ENCODE data around the gene SCEL.

Gene SCEL

DNA sequence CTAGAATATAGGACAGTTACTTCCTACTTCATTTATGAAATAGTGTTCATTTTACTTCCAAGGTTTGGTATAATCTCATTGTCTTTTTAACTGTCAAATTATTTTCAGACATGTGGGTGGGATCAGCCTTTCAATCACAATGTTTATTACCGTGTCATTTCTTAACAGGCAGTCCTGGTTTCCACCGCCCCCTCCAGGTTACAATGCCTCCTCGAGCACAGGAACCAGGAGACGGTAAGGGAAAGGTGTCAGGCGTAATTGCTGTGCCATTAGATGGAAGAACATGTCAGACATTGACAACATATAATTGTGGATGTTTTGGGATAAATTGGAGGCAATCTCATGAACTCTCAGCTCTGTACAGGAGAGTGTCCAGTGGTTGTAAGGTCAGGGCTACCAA lies 36.5 kb downstream of the SCEL start:
- no peak overlapping the region for H3K4me3 Mint-ChIP-seq
- DNase-seq (ENCODE audit: low spot score in 2 of 2) (no peak), ATAC-seq (no peak)
- no peaks in the 10 kb centered on the region for H3K9me3 Mint-ChIP-seq
- no peaks in the 10 kb centered on the region for H3K36me3 Mint-ChIP-seq
- no peaks in the 10 kb centered on the region for H3K4me1 Mint-ChIP-seq
- H3K27ac Mint-ChIP-seq, result no peak overlapping the region

DNA sequence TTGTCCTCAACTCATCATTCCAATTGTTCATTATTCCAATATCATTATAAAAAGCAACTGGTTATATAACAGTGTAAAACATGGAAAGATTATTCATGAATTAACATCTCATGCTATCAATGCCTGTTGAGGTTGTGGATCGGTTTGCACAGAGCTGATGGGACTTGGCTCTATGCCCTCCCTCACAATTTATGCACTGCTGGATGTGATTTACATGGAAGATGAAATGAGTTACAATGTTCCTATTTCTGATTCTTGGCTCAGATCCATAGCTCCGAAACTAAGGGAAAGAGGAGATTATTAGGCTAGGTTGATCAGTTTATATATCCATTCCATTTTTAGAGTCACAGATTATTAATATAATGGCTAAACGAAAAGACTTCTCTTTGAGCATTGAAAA lies 38.6 kb downstream of the SCEL start:
- no peak for ATAC-seq
- Mint-ChIP-seq H3K27ac (no peak overlapping the region), H3K4me1 (no peaks in the 10 kb centered on the region)

DNA sequence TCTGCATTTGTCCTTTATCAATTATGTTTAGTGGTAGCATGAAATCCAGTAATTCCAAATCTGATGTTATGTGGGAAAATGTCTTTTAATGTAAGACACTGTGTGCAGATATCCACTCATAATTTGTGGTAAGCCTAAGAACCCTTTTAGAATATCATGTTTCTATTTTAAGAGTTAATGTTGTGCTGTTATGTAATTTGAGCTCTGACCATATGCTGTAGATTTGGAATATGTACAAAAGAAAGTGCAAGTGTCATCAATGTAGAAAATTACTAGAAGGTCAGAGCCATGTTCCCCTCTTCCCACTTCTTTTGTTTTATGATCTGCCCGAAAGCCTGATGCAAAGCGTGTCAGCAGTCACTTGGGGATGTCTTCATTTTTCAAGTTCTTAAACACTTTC lies 44.5 kb downstream of the SCEL start:
- no peak overlapping the region for H3K27ac Mint-ChIP-seq
- no peaks in the 10 kb centered on the region for H3K9me3 Mint-ChIP-seq
- no peaks in the 10 kb centered on the region for H3K4me1 Mint-ChIP-seq

More for the DNA sequence above, 38.6 kb downstream of the SCEL start:
- DNase-seq (ENCODE audit: low spot score in 2 of 2), result no peak
- Mint-ChIP-seq H3K4me3 (no peak overlapping the region), H3K9me3 (no peaks in the 10 kb centered on the region), H3K36me3 (no peaks in the 10 kb centered on the region)

DNA sequence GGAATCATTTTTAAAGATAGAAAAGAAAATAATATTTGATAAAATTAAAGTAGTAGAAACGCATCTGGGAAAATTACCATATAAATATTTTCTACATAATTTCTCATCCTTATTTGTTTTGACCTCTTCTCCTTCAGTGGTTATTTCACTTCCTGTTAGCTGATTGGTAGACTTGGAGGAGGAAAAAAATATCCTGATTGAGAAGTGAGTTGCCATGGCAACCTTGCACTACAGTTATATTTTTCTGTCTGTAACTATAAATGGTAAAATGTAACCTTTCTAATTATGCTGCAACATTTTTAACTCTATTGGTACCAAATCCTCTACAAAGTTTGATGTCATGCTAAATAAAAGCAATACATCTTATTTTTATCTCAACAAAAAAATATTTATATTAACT lies 45.2 kb downstream of the SCEL start:
- no peak overlapping the region for H3K27ac Mint-ChIP-seq
- ATAC-seq (no peak), DNase-seq (ENCODE audit: low spot score in 2 of 2) (no peak)
- no peaks in the 10 kb centered on the region for H3K36me3 Mint-ChIP-seq
- H3K4me3 Mint-ChIP-seq, result no peak overlapping the region
- H3K9me3 Mint-ChIP-seq, result no peaks in the 10 kb centered on the region
- H3K4me1 Mint-ChIP-seq, result no peaks in the 10 kb centered on the region

More for the DNA sequence above, 44.5 kb downstream of the SCEL start:
- DNase-seq (ENCODE audit: low spot score in 2 of 2) (no peak), ATAC-seq (no peak)
- Mint-ChIP-seq H3K4me3 (no peak overlapping the region), H3K36me3 (no peaks in the 10 kb centered on the region)

DNA sequence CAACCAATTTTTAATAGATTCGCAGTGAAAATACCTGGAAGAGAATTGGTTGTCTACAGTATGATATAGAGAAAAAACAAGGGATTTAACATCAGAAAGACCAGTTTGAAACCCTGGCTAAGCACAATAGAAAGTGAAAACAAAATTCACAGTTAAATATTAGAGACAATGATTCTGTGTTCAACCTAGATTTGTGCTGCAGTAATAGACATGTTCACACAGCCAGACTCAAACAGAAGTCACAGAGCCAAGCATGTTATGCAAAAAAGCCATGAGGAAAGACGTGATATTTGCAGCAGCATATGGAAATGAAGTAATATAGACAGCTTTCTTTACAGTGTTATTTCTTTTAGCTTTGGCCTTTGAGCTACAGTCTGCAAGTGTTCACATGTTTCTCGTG lies 48.1 kb downstream of the SCEL start:
- no peaks in the 10 kb centered on the region for H3K36me3 Mint-ChIP-seq
- no peaks in the 10 kb centered on the region for H3K4me1 Mint-ChIP-seq
- H3K9me3 Mint-ChIP-seq, result no peaks in the 10 kb centered on the region
- no peak overlapping the region for H3K27ac Mint-ChIP-seq
- no peak overlapping the region for H3K4me3 Mint-ChIP-seq
- DNase-seq (ENCODE audit: low spot score in 2 of 2) (no peak), ATAC-seq (no peak)

DNA sequence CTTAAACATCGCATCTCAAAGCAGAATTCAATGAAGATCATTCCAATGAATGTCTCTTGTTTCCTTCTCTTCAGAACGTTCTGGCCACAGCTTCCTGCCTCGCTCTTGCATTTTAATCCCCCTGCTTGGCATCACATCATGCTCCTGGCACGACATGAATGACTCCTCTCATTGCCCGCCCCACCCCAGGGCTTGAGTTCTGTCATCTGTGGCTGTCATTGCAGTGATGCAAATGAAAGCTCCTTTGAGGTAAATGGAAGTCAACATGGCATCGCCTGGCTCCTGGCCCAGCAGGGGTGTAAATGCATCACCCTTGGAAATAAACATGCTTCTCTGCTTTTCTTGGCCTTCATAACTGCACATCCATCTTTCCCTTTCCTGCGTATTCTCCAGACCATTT lies 48.6 kb downstream of the SCEL start:
- ATAC-seq, result no peak
- Mint-ChIP-seq H3K36me3 (no peaks in the 10 kb centered on the region), H3K27ac (no peak overlapping the region)

DNA sequence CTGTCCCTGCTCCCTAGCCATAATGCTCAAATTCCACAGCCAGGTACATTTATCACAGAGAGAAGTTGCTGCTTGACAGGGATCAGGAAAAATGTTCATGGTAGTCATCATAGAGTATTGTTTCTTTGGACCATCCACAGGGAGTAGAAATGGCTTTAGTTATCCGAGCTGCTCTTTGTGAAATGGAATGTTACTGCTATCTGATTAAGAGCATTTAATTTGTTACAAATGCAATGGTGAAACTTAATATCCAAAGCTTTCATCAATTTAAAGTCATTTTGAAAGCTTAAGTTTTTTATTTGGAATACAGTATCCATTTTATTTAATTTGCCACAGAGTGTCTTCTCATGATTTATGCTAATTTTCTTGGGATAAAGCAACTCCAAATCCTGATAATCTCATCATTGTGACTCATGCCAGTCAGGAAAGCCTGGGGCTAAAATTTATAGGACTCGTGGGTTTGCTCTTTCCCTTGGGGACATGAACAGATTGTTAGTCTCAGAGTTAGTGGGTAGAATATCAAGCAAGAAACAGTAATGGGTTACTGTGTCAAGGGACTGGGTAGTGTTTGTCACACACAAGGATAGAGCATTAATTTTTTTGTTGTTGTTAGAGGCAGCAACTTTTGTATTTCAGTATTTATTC lies 59.8 kb downstream of the SCEL start:
- no peak overlapping the region for H3K27ac Mint-ChIP-seq
- no peak for DNase-seq (ENCODE audit: low spot score in 2 of 2)
- H3K36me3 Mint-ChIP-seq, result peaks cover 6% of the 10 kb centered on the region
- ATAC-seq, result no peak
- no peaks in the 10 kb centered on the region for H3K9me3 Mint-ChIP-seq
- H3K4me3 Mint-ChIP-seq, result no peak overlapping the region
- peaks cover 5% of the 10 kb centered on the region for H3K4me1 Mint-ChIP-seq

More for the DNA sequence above, 48.6 kb downstream of the SCEL start:
- DNase-seq (ENCODE audit: low spot score in 2 of 2), result no peak
- Mint-ChIP-seq H3K4me1 (no peaks in the 10 kb centered on the region), H3K9me3 (no peaks in the 10 kb centered on the region), H3K4me3 (no peak overlapping the region)

DNA sequence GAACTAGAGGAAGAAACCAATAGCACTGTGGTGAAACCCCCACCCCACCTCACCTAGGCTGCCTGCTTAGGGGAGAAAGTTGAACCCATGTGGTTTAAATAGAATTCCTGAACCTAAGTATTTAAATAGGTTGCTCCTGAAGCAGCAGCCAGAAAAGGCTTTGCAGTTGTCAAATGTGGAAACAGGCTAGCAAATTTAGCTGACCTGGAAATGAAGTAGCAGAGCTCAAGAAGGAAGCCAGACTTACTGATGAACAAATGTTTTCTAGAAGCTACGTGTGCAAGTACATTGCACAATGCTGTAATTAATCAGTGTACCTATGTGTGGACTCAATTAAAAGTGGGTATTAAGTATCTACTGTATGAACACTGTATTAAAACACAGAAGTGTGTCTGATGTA lies 61.3 kb downstream of the SCEL start:
- Mint-ChIP-seq H3K9me3 (no peaks in the 10 kb centered on the region), H3K27ac (no peak overlapping the region), H3K4me1 (peaks cover 5% of the 10 kb centered on the region), H3K4me3 (no peak overlapping the region), H3K36me3 (peaks cover 6% of the 10 kb centered on the region)
- DNase-seq (ENCODE audit: low spot score in 2 of 2), result no peak
- ATAC-seq, result no peak

DNA sequence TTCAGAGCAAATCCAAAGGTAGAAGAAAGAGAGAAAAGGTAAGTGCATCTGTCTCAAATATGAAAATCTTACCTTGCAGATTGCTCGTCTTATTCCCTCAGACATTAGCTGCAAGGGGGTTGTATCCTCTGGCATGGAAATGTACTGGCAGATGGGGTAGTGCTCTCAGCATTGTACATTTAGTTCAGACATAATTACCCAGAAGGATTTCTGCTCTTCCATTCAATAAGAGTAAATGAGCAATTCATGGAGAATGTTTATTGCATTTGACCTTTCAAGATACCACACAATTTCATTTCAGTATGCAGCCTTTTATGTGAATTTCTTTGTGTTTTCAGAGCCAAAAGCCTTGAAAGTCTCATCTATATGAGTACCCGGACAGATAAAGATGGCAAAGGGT lies 63.8 kb downstream of the SCEL start:
- DNase-seq (ENCODE audit: low spot score in 2 of 2) (no peak), ATAC-seq (no peak)
- Mint-ChIP-seq H3K36me3 (no peaks in the 10 kb centered on the region), H3K9me3 (no peaks in the 10 kb centered on the region), H3K27ac (no peak overlapping the region), H3K4me3 (no peak overlapping the region), H3K4me1 (no peaks in the 10 kb centered on the region)

DNA sequence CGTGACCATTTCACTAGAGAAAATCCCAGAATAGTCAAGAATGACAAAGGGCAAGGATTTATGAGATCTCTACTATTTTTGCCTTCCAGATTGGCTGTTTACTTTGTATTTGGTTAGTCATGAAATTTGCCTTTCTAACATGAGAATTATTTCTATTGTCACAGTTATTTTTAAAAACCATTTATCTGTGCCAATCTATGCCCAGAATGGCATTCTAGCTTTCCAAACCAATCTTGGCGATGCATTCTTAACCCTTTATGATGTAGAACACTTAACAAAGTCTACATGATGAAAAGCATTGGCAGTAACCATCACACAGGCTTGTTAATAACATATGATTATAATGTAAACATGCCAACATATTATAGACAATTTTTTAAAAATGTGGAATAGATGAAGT lies 65.2 kb downstream of the SCEL start:
- DNase-seq (ENCODE audit: low spot score in 2 of 2) (no peak), ATAC-seq (no peak)
- no peak overlapping the region for H3K4me3 Mint-ChIP-seq

DNA sequence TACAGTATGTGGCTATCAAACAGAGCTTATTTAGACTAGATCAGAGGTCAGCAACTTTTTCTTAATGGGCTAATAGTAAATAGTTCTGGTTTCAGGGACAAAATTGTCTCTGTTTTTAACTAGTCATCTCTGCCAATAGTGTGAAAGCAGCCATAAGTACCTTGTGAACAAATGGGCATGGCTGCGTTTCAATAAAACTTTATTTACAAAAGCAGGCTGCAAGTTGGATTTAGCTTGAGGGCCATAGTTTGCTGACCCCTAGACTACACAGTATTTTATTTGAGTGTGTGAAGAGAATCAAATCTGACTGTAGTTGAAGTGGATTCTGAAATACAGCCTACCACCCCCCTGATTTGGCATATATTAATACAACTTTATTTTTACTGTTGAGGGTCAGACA lies 75.6 kb downstream of the SCEL start:
- no peak for DNase-seq (ENCODE audit: low spot score in 2 of 2)
- Mint-ChIP-seq H3K27ac (no peak overlapping the region), H3K9me3 (no peaks in the 10 kb centered on the region), H3K4me1 (no peaks in the 10 kb centered on the region), H3K4me3 (no peak overlapping the region), H3K36me3 (no peaks in the 10 kb centered on the region)
- no peak for ATAC-seq

More for the DNA sequence above, 65.2 kb downstream of the SCEL start:
- no peaks in the 10 kb centered on the region for H3K4me1 Mint-ChIP-seq
- H3K27ac Mint-ChIP-seq, result no peak overlapping the region
- no peaks in the 10 kb centered on the region for H3K9me3 Mint-ChIP-seq
- no peaks in the 10 kb centered on the region for H3K36me3 Mint-ChIP-seq

DNA sequence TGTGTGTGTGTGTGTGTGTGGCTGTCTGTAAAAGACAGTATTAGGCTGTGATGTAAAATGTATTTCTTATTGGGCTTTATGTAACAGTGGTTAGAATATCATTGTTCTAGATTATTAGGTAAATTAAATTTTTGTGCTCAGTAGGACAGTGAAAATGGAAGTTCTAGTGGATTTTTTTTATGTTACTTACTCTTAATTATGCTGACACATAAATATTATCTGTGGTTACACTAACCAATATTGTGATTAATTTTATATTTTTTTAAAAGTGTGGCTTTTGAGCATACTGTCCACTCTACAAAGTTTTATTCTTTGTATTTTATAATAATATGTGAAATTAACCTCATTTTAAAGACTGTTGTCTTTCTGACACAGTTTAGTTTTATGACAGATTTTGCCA lies 80.5 kb downstream of the SCEL start:
- no peaks in the 10 kb centered on the region for H3K4me1 Mint-ChIP-seq
- DNase-seq (ENCODE audit: low spot score in 2 of 2), result no peak
- no peak for ATAC-seq
- no peaks in the 10 kb centered on the region for H3K36me3 Mint-ChIP-seq
- H3K4me3 Mint-ChIP-seq, result no peak overlapping the region
- H3K9me3 Mint-ChIP-seq, result no peaks in the 10 kb centered on the region
- no peak overlapping the region for H3K27ac Mint-ChIP-seq

DNA sequence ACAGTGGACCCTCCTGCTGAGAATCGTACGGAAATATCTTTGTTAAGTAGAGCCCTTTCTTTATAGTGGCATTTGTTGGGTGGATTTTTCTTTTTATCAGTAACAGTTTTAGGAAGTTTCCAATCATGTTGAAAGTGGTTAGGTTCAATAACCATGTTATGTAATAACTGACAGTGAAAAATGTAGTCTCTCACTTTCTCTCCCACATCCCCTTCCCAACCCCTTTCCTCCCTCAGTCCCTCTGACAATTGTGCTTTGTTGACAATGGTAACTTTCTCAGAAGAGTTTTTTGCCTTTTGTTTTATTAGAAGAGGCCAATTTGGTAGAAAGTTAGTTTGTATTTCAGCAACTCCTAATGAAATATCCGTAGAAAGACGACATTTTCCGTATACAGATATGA lies 84.1 kb downstream of the SCEL start:
- no peaks in the 10 kb centered on the region for H3K36me3 Mint-ChIP-seq
- no peak overlapping the region for H3K4me3 Mint-ChIP-seq
- no peak overlapping the region for H3K27ac Mint-ChIP-seq
- H3K9me3 Mint-ChIP-seq, result no peaks in the 10 kb centered on the region
- H3K4me1 Mint-ChIP-seq, result no peaks in the 10 kb centered on the region
- no peak for ATAC-seq
- no peak for DNase-seq (ENCODE audit: low spot score in 2 of 2)

DNA sequence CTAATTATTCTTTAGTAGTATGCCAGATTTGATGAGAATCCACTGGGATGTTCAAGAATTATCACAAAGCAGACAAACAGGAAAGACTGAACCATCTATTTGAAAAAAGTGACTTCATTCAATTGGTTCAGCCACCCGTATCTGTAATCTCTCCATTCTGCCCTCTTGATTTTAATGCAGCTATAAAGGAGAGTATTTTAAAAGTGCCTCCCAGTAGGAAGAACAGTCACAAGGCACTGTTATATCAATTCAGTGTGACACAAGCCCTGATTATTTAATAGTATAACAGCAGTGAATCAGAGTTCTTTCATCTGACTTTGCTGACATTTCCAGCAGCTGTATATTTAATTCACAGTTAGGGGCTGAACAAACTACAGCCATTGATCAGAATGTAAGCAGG lies 84.6 kb downstream of the SCEL start:
- H3K36me3 Mint-ChIP-seq, result no peaks in the 10 kb centered on the region
- H3K9me3 Mint-ChIP-seq, result no peaks in the 10 kb centered on the region
- H3K27ac Mint-ChIP-seq, result no peak overlapping the region
- H3K4me1 Mint-ChIP-seq, result no peaks in the 10 kb centered on the region
- DNase-seq (ENCODE audit: low spot score in 2 of 2) (no peak), ATAC-seq (no peak)
- no peak overlapping the region for H3K4me3 Mint-ChIP-seq

DNA sequence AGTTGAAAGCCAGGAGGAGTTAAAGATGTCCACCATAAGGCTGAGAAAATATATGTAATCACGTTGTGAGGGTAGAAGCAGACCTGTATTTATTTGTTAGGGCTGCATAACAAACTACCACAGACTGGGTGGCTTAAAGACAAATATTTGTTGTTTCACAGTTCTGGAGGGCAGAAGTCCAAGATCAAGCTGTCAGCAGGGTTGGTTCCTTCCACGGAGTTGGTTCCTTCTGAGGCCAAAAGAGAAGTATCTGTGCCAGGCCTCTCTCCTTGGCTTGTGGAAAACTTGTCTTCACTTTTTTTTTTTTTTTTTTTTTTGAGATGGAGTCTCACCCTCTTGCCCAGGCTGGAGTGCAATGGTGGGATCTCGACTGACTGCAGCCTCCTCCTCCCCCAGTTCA lies 88.3 kb downstream of the SCEL start:
- H3K4me3 Mint-ChIP-seq, result no peak overlapping the region
- no peak overlapping the region for H3K27ac Mint-ChIP-seq
- H3K36me3 Mint-ChIP-seq, result no peaks in the 10 kb centered on the region
- ATAC-seq (no peak), DNase-seq (ENCODE audit: low spot score in 2 of 2) (no peak)
- H3K9me3 Mint-ChIP-seq, result no peaks in the 10 kb centered on the region
- H3K4me1 Mint-ChIP-seq, result no peaks in the 10 kb centered on the region

DNA sequence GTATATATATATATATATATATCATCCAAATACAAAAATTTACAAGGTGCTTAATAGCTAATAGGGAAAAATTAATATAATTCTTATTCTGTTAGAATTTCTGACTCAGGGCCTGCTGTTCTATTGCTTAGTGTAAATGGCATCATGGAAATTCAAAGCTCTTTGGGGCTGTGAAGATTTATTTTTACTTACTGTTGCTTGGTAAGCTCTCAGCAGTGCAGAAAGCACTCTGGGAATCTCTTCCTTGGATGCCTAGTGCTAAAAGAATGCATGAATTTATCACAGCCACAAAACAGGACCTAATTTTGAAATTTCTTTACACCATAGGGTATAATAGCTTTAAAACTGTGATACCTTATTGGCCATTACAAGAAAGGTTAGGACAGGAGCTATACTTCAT lies 92.7 kb downstream of the SCEL start:
- no peaks in the 10 kb centered on the region for H3K4me1 Mint-ChIP-seq
- H3K9me3 Mint-ChIP-seq, result no peaks in the 10 kb centered on the region
- ATAC-seq (no peak), DNase-seq (ENCODE audit: low spot score in 2 of 2) (no peak)
- no peak overlapping the region for H3K4me3 Mint-ChIP-seq
- H3K27ac Mint-ChIP-seq, result no peak overlapping the region
- no peaks in the 10 kb centered on the region for H3K36me3 Mint-ChIP-seq

DNA sequence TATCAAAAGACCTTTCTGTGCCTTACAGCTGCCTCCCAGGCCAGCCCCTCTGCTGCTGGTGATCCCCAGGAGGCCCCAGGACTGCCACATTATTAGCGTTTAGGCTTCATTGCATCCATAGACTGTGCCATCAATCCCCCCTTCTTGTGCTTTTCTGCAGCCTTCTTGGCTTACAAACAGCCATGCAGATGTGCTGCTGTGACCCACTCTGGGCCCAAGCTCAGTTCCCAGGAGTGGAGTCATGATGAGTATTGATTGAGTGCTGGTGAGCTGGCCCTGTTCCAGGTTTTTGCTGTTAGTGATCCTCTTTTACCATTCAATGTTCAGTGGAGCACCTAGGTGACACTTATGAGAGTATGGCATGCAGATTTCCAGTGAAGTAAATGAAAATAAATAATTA lies 102.1 kb downstream of the SCEL start:
- Mint-ChIP-seq H3K36me3 (no peaks in the 10 kb centered on the region), H3K27ac (no peak overlapping the region), H3K9me3 (no peaks in the 10 kb centered on the region), H3K4me3 (no peak overlapping the region), H3K4me1 (no peaks in the 10 kb centered on the region)
- no peak for ATAC-seq
- DNase-seq (ENCODE audit: low spot score in 2 of 2), result no peak
